Activated CD4-positive, alpha-beta T cell treated with anti-CD3 and anti-CD28 coated beads, Interleukin-2, Interleukin-6, amounts not matched to agents 100 ng/mL and 50 ng/mL, durations not matched to agents 16 hours and 8 hours (primary cell): ENCODE data around the gene TP73.

Experiments used
- DNase-seq: peaks from one replicate; pipeline ENCODE4 v3.0.0-alpha.2; 2020

The TP73 gene

DNA sequence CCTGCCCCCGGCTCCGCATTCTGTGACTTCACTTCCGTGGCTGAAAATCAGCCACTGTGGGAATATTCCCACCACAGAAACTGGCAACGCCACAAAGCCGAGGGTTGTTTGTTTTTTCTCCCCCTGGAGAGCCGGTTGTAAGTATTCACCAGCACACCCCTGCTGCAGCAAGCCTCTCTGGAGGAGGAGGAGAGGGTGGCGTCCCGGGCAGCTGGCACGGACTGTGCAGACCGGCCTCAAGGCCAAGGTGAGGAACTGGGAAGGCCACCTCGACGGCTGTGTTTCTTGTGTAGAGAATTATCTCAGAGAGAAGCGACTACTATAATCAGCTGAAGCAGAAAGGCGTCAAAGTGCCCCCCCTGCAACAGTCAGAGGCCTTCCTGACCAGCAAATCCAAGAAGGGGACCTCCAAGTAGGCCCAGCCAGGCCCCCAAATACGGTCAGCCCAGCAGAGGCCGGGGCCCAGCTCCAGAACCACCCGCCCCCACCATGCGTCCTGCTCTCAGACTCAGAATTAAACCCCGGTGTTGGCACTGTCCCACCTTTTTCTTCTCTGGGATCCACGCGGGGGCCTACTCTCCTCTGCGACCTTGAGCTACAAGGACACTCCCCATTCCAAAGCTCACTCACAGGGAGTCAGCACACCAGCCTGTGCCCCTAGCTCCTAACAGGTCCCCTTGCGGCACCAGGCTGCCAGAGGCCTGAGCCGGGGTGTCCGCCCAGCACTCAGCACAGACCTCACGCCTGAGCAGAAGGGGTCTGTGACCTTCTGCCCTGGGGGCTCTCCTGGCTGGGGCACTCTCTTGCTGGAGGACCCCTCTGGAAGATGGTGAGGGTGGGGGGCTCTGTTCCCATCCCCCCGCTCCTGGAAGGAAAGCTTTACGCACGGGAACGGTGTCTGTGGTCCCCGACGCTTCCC, 119.1 kb downstream of the TP73 start:
- no peak for DNase-seq

DNA sequence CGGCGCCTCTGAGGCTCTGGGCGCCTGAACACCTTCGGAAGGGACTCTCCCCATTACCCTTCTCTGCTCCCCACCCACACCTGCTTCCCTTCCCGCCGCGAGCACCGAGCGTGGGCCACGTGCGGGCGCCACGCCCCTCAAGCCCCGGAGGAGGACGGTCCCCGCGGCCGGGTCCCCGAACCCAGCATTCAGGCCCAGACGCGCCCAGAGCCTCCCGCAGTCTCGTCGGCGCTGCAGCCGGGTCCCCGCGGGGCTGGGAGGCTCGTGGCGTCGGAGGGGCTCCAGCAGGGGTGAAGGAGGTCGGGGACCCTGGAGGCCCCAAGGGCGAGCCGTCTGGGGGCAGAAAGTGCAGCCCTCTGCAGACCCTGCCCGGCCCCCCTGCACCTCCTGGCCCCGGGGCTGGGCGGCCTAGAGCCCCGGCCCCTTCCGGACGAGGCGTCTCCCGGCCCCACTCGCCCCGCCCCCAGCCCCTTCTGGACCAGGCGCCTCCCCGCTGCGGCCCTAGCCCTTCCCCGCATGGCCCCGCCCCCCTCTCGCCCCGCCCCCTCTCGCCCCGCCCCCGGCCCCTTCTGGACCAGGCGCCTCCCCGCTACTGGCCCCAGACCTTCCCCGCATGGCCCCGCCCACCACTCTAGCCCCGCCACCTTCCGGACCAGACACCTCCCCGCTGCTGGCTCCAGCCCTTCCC, 119.9 kb downstream of the TP73 start:
- DNase-seq = peak; percentile 92

DNA sequence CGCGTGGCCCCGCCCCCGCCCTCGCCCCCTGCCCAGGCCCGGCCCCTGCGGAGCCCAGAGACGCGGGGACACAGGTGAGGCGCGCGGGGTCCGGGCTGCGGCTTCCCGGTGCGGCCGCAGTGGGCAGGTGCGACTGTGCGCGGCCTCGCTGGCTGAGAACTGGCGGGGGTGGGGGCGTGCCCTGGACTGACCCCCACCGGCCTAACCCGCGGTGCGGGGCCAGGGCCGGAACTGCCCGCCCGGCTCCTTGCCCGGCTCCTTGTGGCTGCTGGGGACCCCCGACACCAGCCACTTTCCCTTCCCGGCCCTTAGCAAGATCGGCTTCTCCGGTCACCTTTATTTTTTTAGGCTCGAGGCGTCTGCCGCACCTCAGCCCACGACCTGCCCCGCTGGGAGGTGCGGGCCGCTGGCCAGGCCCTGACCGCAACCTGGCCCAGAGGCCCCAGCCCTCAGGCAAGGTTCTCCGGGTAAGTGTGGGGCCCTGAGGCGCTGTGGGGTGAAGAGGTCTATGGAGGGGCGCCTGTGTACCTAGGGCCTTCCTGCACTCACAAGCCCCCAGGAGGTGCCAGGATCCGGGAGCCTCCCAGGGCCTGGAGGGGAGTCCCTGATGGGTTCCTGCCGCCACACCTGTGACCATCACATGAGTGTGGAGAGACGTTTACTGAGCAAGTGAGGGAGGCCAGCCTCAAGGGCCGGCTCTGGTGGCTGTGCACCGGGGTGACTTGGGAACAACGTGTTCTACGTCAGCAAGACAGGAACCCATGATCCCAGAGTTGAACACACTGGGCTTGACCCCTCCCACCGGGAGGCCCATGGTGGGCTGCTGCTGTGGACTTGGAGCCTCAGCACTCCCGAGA, 120.6 kb downstream of the TP73 start, which contains the start of gene SMIM1:
SMIM1 (plus strand) TSS at position 35 of the 857 bp plus-strand sequence. CDS start 2,625 bp downstream, outside the sequence.
- DNase-seq = no peak

DNA sequence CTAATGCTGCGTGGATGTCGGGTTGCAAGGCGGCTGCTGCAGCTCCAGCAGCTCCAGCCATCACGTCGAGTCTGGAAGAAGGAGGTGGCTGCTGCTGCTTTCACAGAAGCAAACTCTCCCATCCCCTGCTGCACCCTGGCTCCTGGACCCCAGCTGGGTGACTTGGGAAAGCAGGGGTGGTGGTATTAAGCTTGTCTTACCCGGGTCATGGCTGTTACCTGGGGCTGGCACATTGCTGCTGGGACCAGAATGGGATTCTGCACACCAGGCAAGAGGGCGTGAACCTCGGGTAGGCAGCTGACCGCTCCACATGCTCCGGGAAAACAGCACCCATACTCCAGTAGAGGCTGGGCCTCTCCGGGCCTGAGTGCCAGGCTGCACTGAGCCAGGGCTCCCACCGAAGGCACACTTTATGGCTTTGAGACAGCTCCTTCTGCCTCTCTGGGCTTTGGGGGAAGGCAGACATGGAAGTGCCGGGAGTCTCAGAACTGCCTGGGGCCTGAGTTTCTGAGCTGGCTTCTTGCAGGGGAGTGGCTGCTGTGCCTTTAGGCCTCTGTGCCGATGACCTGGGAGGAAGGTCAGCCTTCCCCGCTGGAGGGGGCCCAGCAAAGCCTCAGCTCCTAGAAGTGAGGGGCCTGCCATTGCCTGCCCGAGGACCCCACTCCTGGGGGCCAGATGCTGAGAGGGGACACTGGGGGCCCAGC, 121.4 kb downstream of the TP73 start:
- DNase-seq = no peak

DNA sequence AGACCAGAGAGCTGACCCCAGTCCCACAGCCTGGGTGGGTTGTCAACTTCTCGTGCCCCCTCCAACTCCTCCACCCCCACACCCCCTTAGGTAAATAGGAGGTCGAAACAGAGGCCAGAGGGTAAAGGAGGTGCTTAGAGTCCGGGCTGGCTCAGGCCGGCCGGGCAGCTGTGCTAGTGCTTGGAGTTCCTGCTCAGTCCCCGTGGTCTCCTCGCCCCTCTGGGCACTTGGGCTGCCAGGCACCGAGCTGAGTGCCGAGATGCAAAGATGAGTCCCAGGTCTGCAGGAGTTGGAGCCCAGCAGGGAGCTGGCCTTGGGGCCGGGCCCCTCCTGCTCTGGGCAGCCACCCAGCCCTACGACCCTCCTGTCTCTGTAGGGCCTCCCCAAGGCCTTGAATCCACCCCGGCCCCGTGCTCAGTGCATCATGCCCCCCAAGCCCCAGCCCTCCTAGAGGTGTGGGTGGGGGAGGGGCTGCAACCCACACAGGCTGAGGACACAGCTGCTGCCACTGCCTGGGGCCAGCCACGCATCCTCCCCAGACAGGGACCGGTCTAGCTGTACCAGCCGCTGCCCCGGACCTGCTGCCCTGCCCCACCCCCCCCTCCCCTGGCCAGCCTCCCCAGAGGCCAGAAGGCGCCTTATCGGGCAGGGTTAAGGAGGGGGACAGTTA, 122.1 kb downstream of the TP73 start:
- no peak for DNase-seq

DNA sequence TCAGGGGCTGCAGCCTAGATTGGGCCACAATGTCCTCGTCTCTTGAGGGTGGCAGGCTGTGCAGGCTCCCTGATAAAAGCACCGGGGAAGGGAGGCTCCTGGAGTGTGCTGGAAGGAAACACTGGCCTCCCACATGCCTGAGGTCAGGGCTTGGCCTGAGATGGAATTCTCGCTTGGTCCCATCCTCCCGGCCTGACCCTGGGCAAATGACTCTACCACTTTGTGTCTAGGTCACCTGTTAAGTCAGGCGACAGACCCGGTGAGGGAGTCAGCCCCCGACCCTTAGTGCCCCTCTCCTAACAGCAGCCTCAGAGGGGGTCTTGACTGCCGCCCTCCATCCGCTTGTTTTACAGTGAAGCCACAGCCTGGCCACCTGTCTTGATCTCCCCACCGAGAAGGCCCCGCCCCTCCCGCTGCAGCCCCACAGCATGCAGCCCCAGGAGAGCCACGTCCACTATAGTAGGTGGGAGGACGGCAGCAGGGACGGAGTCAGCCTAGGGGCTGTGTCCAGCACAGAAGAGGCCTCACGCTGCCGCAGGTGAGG, 122.7 kb downstream of the TP73 start:
- no peak for DNase-seq

DNA sequence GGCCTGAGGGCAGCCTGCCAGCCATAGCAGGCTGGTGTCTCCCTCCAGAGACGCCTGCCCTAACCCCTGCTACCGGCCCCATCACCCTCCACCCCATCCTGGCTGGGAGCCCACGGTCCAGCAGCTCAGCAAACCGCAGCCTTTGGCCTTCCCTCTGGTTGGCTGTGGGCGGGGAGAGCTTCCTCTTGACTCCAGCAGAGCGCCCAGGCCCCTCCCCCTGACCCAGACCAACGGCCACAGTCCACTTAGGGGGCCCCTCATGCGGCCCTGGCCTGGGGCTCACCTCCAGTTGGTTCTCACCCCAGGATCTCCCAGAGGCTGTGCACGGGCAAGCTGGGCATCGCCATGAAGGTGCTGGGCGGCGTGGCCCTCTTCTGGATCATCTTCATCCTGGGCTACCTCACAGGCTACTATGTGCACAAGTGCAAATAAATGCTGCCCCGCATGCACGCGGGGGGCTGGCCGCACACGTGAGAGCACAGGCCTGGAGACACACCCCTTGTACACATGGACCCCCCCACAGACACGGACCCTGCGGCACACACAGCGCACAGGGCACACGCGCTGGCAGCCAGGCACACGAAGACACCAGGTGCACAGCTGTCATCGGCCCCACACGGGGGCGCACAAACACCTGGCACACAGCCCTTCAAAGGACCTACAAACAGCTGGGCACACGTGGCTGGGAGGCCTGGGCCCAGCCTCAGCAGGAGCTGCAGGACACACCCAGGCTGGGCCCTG, 123.3 kb downstream of the TP73 start:
- DNase-seq = peak; percentile 74

DNA sequence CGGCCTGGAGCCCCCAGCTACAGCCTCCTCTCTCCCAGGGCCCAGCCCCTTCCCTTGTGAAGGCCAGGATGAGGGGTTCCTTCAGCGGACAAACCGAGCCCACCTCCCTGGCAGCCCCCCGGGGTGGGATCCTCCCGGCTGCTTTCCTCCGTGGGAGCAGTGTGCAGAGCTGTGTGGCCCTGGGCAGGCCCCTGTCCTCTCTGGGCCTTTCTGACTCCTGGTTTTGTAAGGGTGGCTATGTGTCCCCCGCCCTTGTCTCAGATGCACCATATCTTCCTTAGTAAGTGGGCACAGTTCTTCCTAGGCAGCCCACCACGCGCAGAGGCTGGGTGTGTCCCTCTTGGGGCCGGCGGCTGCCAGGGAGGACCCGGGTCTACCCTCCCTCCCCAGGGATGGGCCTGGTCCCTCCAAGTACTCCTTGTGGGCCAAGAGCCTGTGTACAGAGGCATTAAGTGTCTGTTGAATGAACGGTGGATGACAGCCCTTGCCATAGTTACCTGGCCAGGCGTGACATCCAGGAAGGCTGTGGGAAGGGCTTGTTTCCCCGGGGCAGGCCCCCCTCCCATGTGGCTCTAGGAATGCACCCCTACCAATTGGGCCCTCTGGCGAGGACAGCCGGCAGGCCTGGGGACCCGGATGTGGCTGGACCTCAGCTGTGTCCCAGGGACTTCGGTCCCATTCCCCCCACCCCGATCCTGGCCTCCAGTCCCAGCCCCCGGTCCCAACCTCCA, 124.1 kb downstream of the TP73 start:
- no peak for DNase-seq

DNA sequence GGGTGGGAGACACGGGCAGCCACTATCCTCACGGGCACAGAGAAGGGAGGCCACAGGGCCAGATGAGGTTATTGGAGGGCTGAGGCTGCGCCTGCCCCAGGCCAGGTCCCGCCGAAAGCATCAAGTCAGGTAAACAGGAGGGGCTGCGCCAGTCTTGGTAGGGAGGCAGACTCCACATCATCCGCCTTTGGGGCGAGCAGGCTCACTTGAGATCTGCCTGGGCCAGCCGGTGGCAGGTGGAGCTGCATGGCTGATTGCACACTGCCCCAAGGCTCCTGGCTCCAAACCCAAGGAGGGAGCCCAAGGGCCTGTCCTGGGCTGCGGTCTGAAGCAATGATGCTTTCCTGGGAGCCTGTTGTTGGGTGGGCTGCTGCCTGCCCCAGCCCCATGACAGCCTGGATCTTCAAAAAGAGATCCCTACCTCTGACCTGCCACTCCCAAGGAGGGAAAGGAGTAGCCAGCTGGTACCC, 124.8 kb downstream of the TP73 start:
- DNase-seq = no peak

DNA sequence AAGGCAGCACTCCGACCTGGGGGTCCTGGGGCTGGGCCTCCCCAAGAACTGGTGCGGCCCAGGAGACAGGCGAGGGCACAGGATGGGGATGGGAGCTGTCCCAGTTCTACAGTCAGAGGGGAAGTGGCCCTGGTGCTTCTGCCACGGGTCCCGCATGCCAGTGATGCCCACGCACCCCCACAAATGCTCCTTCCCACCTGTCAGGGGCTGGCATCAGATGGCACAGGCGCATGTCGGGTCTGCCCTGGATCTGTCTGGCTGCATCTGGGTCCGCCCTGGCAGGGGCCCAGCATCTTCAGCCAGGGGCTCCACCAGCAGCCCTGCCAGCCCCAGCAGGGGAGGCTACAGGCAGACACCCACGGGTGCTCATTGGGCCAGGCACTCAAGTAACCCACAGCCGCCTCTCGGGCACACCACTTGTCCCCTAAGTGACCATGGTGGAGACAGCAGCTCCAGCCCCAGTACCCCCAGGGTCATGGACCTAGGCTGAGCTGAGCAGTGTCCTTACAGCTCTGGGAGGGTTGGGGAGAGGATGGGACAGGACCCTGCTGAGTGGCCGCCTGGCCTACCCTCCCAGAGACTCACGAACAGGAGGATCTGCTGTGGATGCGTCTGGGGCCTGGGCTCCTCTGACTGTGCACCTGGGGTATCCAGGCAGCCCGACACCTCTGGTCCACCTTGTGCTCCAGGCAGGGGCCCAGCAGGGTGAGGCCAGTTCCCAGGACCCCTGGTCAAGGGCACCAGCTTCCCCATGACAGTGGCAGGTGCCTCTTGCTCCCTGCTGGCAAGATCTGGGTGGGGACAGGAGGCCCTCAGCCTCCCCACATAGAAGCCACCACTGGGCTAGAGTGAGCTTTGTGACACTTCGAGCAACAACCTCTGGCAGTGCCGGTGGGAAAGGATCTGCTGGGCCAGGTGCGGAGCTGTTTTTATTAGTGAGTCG, 125.6 kb downstream of the TP73 start:
- no peak for DNase-seq

DNA sequence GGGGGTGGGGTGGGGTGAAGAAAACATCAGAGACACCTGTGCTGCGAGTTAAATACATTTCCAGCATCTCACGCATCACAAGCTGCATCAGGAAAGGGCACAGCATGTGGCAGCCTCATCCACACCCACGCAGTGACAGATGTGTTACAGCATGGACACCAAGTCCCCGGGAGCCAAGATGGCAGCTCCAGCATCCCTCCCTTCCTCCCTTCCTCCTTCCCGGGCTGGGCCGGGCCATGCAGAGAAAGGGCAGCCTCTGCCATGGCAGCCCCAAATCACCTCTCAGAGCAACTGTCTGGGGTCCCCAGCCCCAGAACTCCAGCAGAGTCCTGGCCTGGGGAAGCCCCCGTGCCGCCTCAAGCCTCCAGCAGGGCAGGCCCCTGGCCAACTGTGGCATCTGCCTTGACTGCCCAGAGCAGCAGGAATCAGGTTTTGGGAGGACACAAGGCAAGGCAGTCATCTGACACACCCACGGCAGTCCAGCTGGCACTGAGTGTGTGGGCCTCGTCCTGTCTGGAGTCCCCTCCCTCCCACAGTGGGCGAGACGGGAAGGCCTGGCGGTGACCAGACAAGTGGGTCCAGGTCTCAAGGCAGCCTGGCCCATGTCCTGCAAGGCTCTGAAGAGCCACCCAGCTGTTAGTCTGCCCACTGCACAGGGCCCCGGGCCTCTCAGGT, 126.4 kb downstream of the TP73 start:
- DNase-seq = no peak

DNA sequence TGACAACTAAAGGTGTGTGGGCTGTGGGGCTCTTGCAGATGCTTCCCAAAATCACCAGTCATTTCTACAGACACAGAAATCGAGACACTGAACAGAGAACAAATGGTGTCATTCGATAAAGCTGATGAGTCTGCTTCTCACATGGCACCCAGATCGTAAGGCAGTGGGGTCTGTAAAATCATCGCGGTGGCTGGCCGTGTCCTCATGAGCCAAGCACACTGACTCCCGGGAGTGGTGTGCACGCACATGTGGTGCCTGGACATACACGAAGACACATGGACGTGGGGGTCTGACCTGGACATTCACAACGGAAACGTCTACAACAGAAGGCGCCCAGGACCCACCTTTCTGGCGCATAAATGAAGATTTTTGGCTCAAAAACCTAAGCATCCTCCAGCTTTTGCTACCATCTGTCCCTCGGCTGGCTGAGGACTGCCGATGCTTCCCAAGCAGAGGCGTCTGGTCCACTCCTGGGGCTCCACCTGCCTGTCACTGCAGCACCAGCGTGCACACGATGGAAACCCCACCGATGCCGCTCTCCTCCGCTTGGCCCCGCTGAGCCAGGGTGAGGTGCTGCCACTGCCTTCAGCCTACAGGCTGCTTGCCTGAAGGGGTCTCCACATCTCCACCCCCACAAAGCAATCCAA, 127.1 kb downstream of the TP73 start:
- no peak for DNase-seq

DNA sequence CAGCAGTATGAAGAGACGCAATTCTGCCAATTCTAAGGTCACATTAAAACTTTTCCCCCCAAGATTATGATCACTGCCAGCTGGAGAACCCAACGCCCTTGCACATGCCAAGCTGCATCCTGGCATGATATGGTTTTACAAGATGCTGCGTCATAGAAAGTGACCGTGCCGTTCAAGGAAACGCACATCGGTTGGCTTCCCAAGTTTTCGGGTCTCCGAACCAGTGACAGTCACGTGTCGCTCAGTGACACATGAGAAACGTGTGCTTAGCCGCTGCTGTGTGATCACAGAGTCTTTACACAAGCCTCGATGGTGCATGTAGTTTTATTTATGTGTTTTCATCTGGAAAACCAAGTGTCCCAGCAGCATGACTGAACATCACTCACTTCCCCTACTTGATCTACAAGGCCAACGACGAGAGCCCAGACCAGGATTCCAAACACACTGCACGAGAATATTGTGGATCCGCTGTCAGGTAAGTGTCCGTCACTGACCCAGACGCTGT, 127.6 kb downstream of the TP73 start:
- no peak for DNase-seq

DNA sequence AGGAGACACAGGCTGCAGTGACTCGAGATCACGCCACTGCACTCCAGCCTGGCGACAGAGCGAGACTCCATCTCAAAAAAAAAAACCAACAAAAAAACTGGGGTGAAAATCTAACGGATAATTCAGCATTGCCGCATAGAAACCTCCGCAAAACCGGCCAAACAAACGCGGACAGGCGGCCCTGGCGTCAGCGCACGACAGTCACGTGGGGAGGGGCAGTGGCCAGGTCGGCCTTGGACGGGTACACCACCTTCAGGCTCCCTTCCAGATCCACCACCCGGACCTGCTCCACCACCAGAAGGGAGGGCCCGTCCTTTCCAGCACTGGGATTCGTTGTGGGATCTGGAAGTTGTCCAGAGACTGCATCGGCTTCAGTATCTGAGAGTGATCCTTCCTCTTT, 128.6 kb downstream of the TP73 start:
- no peak for DNase-seq

DNA sequence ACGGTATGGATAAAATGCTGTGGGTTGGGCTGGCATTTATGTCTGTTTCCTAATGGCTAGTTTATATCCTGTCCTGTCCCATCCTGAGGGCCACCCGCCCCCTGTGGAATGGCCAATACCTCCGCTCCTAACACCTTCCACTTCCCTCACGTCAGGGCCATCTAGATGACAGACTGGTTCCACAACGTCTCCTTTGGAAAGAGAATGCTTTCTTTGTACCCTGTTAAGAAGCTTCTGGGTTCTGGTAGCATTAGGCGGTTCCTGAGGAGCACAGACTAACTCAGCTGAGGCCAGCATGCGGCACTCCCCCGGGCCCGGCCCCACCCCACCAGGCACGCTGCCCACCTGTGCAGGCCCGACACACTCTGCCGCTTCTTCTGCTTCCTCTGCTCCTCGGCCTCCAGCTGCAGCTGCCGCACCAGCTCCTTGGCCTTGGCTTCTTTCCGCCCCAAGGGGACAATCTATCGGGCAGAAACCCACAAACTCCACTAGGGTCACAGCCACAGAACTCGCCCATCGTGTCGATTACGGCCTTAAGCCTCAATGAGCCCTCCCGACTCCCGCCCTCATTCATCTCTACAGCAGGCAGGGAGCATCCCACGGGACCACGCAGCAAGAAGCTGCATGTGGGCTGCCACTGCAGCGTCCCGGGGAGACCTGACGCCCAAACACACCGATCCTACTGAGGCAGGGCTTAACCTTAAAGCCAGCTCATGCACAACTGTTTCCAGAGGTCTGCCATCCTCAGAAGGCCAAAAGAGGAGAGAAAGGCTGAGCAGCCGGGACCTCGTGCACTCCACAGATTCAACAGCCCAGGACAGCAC, 131.5 kb downstream of the TP73 start:
- no peak for DNase-seq

DNA sequence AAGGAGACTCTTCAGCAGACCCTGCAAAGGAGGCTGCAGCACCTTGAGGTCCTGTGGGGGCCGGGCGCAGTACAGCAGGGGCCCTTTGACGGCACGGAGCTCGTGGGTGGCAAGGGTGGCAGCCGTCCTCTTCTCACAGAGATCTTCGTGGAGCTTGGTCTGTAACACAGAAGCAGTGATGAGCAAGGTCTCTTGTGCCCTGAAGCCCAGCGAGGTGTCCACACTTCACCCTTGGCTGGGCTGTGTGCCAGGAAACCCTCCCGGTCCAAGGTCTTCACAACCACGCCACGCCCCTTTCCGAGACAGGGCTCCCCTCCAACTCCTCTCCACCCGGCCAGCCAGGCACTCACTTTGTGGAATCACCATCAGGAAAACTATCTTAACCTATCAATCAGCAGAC, 132.7 kb downstream of the TP73 start:
- no peak for DNase-seq
